ENCODE results near the gene ACTA2.

Gene ACTA2

DNA sequence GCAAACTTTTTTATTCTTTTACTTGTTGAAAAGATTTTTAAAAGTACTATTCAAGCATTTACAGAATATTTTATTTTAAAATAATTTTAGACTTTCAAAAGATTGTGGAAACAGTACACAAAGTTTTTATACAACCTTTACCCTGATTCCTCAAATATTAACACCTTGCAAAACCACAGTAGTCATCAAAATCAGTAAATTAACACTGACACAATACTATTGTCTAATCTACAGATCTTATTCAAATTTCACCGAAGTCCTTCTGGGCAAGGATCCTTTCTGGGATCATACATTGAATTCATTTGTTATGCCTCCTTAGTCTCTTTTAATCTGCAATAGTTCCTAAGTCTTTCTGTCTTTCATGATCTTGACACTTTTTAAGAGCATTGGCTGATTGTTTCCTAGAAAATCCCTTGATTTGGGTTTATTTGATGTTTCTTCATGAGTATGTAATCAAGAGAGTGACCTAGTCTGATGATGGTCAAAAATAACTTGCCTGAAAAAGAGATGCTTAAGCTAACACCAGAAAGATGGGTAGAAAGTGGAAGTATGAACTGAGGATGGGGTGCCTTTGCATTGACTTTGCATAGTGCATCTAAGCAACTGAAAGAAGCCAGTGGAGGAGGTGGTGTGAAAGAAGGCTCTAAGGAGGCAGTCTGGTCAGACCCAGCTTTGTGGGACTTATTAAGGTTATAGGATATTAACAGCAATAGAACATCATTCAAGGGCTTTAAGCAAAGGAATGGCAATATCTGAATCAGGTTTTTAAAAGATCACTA lies 62.8 kb downstream of the ACTA2 start:
- no peak for DNase-seq

DNA sequence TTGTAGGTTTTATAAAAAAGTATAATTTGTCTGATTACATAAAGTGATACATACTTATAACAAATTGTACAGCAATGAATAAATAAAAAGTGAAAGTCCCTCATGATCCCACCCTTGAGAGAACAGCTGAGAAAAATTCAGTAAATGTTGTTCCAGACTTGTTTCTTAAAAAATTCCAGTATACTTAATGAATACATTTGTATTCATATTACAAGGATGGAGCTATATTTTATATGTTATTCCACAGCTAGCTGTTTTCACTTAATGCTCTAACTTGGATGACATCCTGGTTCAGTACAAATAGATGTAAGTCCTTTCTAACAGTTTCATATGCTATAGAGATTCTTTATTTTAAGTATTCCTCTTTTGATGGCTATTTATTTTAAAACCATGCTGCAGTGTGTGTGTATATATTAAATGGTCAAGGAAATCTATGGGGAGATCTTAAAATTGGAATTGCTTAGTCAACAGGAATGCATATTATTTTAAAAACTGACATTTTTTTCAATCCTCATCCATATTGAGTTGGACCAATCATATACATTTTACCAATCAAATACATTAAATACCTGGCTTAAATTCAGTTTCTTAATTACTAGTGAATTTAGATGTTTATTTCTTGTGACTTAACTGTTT lies 63.6 kb downstream of the ACTA2 start:
- no peak for DNase-seq

DNA sequence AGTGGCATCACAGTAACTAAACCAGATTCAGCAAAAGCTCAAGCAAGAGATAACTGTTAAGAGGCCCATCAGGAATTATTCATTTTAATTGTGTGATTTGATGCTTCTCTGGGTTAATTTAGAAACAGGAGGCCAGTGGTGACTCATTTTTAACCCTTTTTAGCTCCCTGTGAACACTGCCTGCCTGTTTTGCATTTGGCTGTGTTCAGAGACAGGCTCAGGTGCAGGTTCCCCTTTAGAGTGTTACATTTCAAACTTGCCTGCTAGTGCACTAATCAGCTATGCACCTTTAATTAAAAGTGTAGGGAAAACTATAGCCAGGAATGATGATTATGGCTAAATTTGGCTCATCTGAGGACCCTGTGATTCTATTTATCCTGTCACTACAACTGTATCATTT lies 66.0 kb downstream of the ACTA2 start:
- no peak for DNase-seq

Measured in NCI-H187 treated with DMSO at 0.1 percent for 48 hours (cell line).